Fibroblast of skin of scalp (primary cell): ENCODE results near the gene KCNN3.
A peak's percentile ranks its signal among the peaks of the same experiment; 100 is the strongest.

Experiments
- DNase-seq: peaks from one replicate; pipeline ENCODE4 v3.0.0-alpha.2; 2013

Gene KCNN3

DNA sequence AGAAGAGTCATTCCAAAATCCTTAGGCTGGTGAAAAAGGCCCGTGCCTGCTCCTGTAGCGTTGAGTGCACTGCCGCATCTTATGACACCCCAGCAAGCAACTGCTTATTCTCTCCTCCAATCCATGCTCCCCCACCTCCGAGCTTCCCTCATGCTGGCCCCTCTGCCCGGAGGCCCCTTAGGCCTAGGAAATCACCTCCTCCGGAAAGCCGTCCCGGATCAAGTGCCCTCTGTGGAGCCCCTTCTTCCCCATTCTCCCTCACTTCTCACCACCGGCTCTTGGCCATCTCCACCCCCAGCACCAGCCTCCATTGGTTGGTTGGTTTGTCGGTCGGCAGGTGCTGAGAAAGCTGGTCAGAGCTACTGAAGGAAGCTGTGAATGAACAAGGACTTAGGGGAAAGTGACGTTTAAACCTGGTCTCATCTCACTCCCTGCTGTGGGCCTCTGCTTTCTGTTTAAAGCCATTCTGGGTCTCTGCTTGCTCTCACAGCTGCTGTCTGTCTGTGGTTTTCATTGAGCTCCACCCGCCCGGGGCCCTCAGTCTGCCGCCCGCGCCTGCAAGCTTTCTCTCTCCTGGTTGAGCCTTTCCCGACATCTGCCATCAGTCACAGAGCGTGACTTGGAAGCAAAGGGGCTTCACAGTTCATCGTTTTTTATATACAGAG, 122.2 kb downstream of the KCNN3 start:
- no peak for DNase-seq

DNA sequence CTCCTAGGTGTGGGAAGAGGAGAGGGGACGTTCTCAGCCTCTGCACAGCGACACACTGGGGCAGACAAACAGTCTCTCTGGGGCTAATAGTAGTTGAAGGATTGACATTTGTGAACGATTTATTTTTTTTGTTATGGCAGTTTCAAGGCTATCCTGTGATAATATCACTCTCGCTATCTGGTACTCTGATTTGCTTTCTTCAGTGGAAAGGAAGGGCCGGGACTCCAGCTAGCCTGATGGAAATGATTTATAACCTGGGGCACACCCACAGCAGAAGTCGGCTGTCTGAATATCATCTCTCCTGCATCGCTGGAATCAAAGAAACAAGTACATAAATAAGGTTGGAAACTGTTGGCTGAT, 122.7 kb downstream of the KCNN3 start:
- no peak for DNase-seq

DNA sequence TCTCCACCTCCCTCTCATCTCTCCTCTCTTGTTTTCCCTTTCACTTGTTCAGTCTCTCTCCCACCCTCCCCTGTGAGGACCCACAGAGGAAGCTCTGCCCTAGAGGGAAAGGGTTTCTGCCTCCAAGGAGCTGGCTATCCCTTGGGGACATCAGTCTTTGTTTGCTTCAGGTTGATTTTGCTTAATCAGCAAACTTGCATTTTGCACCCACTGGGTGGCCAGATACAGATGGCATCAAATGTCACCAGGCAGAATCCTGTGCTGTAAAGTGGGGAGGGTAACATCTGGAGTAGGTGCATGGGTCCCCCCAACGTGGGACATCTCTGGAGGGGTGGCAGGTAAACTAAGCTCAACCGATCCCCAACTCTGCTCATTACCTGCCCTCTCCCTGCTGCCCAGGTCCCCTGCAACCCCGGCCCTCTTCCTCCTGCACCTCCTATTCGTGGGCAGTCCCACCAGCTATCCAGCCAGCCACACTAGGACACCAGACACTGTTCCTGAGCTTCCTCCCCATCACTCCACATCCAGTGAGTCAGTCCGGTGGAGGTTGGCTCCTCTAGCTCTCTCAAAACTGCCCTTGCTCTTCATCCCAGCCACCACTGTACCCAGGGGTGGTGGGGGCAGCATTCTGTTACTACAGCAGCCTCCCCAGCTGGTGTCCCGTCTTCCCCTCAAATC, 123.3 kb downstream of the KCNN3 start:
- no peak for DNase-seq

DNA sequence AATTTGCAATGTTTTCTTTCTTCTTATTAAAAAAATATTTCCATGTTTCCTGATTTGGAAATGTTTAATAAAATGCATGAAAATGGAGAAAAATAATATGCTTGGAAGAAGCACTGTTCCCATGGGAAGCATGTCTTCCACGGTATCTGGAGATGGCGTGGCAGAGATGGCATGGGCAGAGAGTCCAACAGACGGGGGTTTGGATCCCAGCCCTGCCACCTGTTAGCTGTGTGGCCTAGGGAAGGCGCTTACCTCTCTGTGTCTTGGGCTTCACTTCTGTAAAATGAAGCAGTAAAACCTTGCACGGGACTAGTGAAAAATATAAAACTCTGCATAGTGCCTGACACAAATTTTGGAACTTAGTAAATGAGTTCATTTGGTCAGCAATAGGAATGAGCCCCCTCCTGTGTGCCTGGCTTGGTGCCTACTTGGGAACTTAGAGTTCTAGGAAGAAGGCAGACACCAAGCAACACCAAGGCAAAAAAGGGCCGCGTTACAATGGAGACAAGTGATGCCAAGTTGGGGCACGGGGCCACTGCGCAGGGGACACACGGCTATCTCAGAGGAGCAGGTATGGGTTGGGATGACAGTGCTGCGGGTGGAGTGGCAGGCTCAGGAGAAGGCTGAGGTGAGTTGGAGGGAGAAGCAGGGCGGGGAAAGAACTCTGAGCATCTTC, 124.2 kb downstream of the KCNN3 start:
- DNase-seq: no peak

DNA sequence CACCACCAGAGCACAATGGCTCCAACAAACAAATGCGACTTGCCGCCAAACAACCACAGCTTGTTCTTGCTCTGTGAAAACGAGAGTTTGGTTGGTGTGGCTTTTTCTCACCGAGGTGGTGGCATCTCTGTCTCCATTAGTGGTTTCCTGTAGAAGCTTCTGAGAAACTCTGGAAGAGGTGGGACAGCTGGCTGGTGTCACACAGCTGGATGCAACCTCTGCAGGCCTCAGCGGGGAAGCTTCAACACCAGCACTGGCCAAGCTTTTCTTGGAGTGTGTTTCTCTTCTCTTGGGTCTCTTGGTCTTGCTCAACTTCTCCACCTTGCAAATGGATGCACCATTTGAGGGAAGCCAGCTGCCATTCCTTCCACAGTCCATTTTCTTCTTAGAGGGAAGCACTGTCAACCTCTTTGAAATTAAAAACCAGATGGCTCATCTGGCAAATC, 124.8 kb downstream of the KCNN3 start:
- DNase-seq: no peak

DNA sequence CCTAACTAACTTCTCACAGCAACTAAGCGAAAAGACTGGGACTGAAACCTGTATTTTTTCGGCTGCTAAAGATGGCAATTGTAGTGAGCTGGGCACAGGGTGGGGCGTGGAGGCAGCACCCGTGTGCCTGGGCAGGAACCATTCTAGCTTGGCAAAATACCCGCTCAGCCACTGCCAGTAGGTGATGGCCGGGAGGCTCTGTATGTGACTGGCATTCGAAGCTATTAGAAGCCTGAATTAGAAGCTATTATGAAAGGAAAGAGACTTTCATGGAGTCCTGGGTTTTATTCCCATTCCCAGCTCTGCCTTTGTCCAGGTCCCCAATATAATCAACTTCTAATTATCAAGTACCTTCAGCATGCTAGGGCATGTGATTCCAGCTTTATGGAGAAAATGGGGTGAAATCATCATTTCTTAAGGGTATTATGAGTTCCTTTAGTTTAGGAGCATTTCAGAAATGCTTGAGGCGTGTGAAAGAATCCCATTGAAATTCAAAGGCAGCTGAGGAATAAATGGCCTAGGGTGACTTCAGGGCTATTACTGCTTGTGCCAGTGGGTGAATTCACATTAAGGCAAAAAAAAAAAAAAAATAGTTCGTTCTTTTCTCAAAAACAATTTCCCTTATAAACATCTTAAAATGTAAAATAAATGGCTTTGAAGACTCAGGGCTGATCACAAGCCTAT, 125.6 kb downstream of the KCNN3 start:
- no peak for DNase-seq

DNA sequence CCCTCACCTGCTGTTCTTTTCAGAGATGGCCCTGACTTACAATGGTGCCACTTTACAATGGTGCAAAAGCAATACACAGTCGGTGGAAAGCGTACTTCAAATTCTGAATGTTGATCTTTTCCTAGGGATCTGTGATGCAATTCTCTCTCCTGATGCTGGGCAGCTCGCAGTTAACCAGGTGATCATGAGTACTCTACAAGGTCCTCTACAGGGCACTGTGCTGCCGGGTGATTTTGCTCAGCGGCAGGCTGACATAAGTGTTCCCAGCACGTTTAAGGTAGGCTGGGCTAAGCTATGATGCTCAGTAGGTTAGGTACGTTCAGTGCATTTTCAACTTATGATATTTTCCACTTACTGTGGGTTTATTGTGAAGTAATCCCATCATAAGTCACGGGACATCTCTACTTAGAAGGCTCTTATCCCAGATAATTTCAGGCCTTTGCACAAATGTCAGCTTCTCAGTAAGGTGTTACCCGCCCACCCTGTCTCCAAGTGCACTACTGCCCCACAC, 126.5 kb downstream of the KCNN3 start:
- no peak for DNase-seq

DNA sequence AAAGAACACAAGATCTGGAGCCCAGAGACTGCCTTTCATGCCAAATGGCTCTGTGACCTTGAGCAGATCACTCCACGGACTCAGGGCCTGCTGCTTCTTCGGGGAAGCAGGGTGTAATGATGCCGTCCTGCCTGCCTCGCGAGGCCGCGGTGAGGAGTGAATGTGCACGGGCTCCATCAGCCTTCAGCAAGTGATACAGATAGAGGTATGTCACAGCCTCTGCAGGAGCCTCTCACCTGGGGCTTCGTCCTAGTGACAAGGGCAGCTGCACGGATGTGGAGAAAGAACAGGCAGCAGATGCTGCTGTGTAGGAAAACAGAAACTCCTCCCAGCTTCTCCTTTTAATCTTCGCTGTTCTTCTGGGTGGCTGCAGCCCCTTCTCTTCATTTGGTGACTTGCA, 127.5 kb downstream of the KCNN3 start:
- no peak for DNase-seq

DNA sequence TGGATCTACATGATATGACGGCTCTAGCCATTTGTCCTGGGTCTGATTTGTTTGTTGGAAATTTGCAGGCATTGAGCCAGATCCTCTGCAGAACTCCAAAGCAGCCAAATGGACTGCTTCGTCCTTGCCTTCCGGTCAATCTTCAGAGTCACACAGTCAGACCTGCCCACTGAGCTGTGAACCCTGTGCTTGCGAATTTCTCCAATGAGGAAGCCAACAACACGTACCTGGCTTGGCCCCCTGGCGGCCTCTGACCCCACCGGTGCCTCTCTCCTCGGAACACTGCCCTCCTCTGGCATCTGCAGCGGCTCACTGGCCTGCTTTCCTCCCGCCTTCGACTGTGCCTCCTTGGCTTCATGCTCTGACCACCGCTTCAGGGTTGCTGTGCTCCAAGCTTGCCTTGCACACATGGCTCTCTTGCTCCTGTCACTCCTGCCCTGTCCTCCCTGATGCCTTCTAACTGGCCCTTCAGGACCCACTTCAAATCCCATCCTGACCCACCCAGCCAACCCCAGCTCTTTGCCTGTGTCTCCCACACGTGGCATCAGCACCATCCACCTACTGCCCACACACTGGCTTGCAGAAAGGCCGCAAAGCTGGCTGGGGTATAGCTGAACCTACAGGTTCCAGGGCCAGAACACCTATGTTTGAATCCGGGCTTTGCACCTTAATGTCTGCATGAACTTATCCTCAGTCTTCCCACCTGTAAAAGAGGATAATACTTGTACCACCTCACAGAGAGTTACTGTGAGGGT, 128.2 kb downstream of the KCNN3 start:
- no peak for DNase-seq

DNA sequence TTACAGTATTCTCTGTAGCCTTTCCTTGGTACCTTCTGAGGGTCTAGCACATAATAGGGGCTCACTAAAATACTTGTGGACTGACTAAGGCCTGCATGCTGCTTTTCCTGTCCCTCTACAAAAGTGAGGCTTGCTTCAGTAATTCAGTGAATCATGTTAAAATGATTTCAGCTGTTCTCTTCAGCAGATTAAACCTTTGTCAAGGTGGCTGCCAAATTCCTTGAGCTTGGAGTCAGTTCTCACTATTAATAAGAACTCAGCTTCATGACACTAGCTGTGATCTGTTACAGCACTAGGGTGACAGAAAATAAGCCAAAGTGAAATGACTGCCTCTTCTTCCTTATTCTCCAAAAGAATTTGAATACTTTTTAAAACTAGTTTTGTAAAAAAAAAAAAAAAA, 128.8 kb downstream of the KCNN3 start:
- DNase-seq: peak; percentile 31

DNA sequence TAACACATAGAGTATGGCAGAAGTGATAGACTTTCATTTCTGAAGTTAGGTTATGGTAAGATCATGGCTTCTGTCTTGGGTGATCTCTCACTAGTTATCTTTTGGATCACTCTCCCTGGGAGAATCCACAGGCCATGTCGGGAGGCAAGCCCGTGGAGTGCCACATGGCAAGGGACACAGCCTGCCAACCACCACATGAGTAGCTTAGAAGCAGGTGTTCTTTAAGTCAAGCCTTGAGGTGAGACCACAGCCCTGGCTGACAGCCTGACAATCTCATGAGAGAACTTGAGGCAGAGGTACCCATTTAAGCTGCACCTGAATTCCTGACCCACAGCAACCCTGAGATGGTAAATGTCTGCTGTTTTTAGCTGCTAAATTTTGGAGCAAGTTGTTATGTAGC, 130.4 kb downstream of the KCNN3 start:
- no peak for DNase-seq

DNA sequence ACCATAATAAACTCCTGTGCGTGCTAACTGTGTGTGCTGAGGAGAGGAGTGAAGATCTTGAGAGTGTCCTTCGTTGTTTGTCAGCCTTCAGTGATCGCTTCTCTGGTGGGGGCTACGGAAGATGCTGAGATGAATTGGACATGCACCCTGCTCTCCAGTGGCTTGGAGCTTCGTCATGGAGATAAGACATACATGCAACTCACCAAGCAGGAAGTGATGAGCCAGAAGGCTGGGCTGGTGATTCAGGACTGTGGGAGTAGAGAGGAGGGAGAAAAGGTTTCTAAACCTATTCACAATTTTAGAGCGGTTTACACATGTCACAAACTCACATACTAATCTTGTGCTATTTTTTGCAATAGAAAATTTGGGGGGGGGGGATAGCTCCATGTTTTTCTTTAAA, 133.2 kb downstream of the KCNN3 start:
- DNase-seq: no peak

DNA sequence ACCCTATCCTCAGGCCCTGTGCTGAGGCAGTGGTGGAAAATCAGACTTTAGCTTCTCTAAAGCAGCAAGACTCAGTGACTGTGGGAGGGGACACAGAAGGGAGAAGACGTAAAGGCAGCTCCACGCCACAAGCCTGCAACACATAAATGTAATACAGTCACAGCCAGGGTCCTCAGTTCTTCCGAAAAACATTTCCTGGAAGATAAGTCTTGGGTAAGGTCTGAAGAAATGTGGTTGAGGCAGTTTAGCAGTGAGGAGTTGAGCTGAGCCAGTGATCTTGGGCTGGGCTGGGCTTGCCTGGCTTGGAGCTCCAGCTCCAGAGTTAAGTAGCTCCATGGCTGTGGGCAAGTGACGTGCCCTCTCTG, 134.3 kb downstream of the KCNN3 start:
- DNase-seq: no peak

DNA sequence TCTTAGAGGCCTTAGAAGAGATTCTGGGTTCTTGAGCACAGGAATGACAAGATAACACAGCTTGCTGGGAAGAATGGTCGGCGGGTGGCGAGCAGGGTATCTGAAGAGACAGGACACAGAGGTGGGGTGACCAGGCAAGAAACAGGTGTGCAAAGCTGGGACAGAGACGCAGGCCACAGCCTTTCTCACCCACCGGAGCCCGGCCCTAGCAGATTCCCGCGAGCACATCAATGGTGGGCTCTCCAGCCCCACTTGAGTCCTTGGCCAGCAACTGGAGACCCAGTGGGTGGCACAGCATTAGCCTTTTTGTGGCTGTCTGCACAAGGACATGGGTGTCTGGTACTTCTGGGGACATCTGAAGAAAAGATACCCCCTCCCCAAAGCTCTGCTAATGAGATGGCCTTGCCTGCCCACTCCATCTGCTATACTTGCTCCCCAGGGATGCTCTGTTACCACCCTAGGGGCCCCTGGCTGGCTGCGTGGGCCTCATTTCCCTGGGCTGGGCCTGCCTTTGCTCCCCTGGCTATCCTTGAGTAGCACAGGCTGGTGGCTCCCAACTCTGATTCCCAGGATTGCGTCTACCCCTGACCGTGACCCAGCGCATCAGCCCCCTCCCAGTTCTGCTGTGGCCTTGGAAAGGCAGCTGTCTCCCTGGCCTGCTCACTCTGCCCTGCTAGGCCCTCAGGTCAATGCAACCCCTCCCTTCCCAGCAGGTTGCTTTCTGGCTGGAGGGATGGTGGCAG, 134.8 kb downstream of the KCNN3 start:
- no peak for DNase-seq

DNA sequence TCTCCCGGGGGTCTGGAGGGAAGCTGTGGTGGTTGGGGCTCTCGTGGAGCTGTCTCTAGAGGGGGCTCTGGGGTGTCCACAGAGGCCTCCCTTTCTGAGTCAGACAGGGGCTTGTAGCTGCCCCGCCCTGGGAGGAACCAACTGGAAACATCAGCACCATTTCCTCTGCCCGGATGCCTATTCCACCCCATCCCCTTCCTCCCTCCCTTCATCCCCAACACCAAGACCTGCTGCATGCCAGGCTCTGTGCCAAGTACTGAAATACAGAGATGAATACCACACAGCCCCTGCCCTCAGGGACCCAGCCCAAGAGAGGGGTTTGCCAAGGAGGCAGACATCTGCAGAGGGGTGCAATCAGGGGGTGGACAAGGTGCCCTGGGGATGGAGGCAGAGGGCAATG, 136.5 kb downstream of the KCNN3 start:
- DNase-seq: no peak

DNA sequence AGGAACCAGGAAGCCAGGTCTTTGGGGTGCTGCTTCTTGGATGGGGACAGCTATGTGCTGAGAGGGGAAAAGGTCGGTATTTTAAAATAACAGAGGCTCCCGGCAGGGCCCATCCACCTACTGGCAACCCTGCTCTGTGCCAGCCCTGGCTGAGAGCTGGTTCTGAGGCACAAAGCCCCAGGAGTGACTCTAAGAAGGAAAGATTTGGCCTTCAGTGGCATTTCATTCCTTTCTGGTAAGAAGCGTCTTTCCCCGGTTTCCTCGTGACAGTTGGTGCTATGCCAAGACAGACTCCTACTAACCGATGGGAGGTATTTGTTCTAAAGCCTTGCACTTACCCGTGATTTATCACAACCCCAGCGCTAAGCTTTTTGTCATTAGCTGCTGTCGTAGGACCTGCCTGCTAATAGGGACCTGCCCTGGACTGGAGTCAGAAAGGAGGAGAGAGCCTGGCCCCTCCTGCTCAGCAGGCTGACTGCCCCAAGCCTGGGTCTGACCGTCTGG, 139.0 kb downstream of the KCNN3 start:
- DNase-seq: peak; percentile 62

DNA sequence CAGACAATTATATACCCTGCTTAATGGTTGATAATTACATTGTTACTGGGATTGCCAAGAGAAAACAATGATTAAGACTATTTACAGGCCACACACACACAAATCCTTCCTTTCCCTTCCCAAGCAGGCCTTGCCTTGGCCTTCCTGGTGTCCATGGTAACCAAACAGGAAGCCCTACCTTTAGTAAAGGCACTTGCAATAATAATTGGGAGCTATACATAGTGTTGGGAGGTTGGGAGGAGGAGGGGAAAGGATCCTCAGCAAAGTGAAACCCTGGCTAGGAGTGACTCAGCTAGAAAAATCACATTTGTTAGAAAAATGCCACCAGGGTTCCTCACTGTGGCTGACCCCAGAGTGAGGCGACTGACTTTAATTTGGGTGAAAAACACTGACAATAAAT, 139.8 kb downstream of the KCNN3 start:
- peak; percentile 57 for DNase-seq

DNA sequence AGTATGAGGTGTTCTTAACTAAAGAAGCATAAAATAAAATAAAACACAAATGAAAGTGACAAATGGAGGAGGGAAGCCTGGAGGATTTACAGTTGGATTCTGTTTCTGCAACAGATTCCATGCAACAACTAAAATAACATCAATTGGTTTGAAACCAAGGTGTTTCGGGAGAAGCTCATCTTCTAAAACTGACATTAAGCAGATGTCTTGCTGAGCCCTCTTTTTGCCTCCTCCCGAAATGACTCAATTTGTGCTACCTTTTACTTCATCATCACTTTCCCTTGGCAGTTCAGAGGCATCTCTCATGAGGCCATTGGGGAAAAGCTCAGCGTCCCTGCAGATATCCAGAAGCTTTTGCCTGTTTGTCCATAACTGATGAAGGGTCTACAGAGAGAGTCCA, 140.5 kb downstream of the KCNN3 start:
- DNase-seq: no peak

DNA sequence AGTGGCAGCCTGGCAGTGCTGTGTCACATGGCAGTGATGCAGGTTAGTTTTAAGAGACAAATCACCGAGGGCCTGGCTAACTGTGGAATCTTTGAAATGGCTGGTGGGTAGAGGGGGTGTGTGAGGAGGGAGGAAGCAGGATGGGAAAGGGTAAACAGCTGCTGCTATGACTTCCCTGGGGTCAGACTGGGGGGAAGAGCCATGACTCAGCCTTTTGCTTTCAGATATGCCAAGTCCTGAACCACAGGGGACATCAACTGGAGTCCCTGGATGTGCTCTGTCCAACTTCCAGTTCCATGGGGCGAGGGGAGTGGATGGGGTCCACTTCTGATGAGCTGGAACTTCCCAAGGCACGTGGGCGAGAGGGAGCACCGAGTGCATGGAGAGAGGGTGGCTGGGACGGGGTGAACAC, 141.0 kb downstream of the KCNN3 start:
- DNase-seq: peak; percentile 62

DNA sequence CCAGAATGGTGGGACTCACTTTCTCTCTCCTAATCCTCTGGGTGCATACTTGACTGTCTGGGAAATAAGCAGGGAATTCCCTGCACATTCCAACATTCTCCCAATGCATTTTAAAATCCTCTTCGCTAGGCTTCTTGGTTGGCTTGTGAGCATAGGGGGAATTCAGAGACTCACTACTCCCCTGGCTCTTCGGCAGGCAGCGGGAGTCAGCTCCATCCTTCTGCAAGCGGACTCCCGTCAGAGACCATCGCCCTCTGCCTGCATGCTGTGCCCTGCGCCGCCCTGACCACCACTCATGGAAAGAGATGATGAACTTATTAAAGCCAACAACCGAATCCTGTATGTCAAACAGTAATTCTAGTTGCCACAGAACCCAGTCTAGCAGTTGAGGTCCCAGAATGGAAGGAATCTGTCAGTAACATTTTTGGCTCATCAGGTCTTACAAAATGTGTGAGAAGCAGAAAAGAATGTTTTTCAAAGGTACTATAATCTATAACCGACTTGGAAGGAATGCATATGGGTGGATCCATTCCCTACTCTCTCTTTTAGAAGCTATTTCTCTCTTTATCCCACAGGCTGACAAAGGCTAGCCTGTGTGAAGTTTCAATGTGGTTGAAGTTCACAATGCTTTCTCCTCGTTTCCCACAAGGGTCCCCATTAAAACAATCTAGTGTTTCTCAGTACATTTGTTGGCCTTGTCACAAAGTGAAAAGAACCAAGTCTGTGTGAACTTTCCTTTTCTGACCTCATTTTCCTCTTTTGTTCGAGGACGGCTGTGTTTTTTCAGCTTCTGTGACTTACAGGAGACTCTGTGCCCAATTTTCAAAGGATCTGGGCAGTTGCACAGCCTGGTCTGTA, 143.0 kb downstream of the KCNN3 start:
- DNase-seq: no peak

DNA sequence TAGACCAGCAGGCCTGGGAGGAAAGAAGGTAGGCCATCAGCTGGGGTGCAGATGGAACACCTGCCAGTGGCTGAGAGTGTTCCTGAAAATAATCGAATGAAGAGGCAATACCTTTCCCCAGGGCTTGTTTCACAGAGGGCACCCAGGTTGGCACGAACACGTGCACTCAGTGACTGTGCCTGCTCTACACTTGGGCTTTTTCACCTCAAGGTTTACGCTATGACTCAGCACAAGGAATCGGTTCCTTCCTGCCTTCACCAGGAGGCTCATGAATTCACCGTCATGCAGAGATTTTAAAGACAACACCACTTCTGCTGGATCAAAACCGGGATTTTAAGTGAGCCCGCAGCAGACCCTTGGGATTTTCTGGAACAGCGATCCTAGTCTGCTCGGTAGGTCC, 143.6 kb downstream of the KCNN3 start:
- no peak for DNase-seq
